22Rv1 (cell line): Measurements from ENCODE around the gene STMN1.

Experiments used
- H3K27ac ChIP-seq: fragments of 450-650 bp; 2 replicates; pipeline ENCODE4 v1.5.1; 2017
- ZFX ChIP-seq: fragments of 450-650 bp; IDR thresholded peaks from 2 replicates; pipeline ENCODE4 v1.6.1; 2017; ENCODE audit warnings: antibody characterized with exemption, borderline replicate concordance
- TF ChIP-seq, protein P1 (sequence below): fragments of 450-650 bp; IDR thresholded peaks from 2 replicates; pipeline ENCODE4 v1.5.1; 2017; ENCODE audit warnings: mild to moderate bottlenecking

STMN1 gene

GRCh38 chr1:25867210-25867991, 38.8 kb downstream of the STMN1 start:
- no peak for TF ChIP-seq ZFX
- TF ChIP-seq, protein P1, sequence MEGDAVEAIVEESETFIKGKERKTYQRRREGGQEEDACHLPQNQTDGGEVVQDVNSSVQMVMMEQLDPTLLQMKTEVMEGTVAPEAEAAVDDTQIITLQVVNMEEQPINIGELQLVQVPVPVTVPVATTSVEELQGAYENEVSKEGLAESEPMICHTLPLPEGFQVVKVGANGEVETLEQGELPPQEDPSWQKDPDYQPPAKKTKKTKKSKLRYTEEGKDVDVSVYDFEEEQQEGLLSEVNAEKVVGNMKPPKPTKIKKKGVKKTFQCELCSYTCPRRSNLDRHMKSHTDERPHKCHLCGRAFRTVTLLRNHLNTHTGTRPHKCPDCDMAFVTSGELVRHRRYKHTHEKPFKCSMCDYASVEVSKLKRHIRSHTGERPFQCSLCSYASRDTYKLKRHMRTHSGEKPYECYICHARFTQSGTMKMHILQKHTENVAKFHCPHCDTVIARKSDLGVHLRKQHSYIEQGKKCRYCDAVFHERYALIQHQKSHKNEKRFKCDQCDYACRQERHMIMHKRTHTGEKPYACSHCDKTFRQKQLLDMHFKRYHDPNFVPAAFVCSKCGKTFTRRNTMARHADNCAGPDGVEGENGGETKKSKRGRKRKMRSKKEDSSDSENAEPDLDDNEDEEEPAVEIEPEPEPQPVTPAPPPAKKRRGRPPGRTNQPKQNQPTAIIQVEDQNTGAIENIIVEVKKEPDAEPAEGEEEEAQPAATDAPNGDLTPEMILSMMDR = no peak
- peak overlapping the region; percentile 82 for H3K27ac ChIP-seq

GRCh38 chr1:25866288-25866687, 39.9 kb downstream of the STMN1 start:
- TF ChIP-seq, protein P1 = no peak
- TF ChIP-seq ZFX = no peak
- peak overlapping the region; percentile 82 for H3K27ac ChIP-seq

GRCh38 chr1:25864434-25864833, 41.8 kb downstream of the STMN1 start:
- H3K27ac ChIP-seq = no peak overlapping the region
- TF ChIP-seq ZFX = no peak
- TF ChIP-seq, protein P1 = no peak

DNA sequence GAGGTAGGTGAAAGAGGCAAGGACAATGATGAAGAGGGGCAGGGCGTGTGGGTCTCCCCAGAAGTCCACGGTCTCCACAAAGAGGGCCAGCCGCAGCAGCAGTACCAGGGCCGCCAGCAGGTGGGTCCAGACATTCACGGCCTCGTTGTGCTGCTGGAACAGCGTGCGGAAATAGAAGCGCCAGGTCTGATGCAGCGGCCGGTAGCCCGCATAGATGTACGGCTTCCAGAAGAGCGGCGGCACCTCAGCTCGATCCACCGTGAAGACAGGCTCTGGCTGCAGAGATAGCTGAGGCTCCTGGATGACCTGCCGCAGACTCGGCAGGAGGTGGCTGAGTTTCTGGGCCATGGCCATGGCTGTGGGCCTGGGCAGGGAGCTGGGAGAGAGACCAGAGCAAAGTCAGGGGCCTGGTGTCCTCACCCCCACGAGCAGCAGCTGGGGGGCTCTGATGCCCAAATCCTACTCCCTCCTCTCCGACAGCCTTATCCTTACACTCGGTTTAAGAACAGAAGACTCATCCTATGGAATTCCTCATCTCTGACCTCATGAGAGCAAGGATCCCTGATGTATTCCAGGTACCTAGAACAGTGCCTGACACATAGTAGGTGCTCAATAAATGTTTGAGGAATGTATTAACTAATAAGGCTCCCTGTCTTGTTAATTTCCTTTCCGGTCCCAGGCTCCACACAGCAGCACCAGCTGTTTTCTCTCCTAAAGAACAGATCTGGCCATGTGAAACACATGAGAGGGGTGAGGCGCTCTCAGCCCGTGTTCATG, 42.5 kb downstream of the STMN1 start:
- no peak overlapping the region for H3K27ac ChIP-seq
- TF ChIP-seq ZFX = no peak
- TF ChIP-seq, protein P1 = no peak

GRCh38 chr1:25862785-25863485, 43.3 kb downstream of the STMN1 start:
- no peak overlapping the region for H3K27ac ChIP-seq
- TF ChIP-seq ZFX = no peak

DNA sequence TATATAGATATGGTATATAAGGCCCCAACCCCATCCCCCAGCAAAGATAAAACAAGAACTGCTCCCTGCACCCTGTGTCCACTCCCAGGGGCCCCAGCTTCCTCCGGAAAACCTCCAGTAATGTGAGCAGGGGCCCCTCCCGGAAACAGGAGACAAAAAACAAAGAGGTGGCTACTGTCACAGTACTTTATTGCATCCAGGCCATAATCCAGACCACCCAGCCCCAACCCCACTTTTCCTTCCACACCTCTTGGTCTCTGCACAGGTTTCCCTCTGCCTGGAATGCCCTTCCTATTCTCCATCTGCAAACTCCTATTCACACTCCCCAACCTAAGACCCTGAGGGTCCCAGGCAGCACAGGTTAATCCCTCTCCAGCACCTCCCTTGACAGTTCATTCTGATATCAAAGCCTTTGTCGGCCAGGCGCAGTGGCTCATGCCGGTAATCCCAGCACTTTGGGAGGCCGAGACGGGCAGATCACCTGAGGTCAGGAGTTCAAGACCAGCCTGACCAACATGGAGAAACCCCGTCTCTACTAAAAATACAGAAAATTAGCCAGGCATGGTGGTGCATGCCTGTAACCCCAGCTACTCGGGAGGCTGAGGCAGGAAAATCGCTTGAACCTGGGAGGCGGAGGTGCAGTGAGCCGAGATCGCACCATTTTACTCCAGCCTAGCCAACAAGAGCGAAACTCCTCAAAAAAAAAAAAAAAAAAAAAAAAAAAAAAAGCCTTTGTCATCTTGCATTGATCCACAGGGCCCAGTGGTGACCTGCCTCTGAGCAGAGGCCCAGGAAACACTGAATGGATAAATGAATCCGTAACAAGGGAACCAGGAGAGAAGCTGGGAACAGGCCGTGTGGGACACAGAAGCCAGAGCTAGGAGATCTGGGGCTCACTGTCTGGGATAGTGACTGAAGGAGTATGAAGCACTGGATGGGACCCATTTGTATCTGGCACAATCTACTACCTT, 44.6 kb downstream of the STMN1 start:
- TF ChIP-seq, protein P1 = no peak
- TF ChIP-seq ZFX = no peak
- no peak overlapping the region for H3K27ac ChIP-seq
